NCI-H524 (cell line): ENCODE data around the gene ATP6V0B.

Experiments used
- DNase-seq, 2 experiments: peaks; one replicate each; lab custom pipeline; 2025; lab: John Stamatoyannopoulos, UW

The ATP6V0B gene

DNA sequence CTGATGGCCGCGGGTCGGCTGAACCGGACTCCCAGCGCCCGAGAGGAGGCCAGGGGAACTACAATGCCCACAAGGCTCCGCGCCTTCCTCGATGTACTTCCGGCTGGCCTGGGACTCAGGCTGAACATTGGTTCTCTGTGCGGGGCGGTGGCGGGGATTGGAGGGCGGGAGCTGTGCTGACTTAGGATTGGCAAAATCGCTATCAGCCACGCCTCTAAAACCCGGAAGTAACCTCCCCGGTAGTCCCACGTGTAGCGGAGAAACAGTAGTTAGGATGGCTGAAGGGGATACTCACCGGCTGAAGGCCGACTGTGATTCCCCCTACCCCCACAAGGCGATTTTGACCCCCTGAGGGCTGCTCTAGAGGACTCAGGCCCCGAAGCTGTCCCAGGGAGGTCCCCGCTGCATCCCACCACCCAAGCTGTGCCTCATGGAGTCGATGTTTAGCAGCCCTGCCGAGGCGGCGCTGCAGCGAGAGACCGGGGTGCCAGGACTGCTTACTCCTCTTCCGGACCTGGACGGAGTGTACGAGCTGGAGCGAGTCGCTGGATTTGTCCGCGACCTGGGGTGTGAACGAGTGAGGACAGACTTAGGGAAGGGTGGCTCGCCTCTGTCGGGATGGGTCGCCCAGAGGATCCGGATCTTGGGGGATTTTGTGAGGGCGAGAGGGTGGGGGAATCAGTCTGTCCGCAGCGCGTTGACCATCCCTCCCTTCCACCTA lies 4.9 kb upstream of the ATP6V0B start, which contains the start of gene DPH2:
Gene DPH2 (plus strand): TSS at position 265 of the 721 bp plus-strand sequence. CDS start 166 bp downstream, at position 431.
- peak; percentile 92 to 96 for DNase-seq

GRCh38 chr1:43970502-43970901 lies 4.3 kb upstream of the ATP6V0B start:
- DNase-seq = no peak

- no peak for DNase-seq
These were observed 3.8 kb upstream of the ATP6V0B start for GRCh38 chr1:43970911-43971310.

DNA sequence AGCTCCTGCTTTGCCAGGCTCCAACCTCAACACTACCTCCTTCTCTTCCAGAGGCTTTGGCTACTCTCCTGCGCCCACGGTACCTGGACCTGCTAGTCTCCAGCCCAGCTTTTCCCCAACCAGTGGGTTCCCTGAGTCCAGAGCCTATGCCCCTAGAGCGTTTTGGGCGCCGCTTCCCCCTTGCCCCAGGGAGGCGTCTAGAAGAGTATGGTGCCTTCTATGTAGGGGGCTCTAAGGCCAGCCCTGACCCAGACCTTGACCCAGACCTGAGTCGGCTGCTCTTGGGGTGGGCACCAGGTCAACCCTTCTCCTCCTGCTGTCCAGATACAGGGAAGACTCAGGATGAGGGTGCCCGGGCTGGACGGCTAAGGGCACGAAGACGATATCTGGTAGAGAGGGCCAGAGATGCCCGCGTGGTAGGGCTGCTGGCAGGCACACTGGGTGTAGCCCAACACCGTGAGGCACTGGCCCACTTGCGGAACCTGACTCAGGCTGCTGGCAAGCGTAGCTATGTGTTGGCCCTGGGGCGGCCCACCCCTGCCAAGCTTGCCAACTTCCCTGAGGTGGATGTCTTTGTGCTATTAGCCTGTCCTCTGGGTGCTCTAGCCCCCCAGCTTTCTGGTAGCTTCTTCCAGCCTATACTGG lies 3.3 kb upstream of the ATP6V0B start:
- DNase-seq = no peak

DNA sequence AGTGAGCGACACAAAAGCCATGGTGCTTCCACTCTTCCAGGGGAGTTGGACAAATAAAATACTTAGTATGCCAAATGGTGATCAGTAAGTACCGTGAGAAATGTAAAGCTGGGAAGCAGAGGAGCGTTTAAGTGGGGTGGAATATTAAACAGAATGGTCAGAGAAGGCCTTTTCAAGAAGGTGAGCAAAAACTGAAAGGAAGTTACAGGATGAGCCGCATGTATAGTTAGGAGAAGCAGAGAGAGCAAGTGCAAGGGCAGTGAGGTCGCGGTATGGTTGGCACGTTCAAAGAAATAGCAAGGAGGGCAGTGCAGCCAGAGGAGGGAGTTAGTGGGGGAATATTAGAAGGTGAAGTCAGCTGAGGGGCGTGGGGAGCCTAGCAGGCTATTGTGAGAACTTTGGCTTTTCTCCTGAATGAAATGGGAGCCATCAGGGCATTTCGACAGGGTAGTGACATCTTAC lies 748 bp upstream of the ATP6V0B start:
- DNase-seq = no peak

- no peak for DNase-seq
These were observed 645 bp downstream of the ATP6V0B start for GRCh38 chr1:43975249-43975961.

DNA sequence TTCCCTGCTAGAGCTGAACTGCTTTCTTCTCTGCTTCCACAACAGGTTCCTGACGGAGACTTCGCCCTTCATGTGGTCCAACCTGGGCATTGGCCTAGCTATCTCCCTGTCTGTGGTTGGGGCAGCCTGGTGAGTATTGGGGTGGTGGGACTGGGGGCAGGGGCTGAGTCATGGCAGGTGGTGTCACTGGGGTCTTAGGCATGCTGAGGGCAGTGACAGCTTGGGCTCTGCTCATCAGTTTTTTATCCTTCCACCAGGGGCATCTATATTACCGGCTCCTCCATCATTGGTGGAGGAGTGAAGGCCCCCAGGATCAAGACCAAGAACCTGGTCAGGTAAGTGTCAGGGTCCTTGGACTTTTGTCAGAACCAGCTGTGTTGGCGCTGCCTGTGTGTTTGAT lies 1.3 kb downstream of the ATP6V0B start:
- DNase-seq = no peak

DNA sequence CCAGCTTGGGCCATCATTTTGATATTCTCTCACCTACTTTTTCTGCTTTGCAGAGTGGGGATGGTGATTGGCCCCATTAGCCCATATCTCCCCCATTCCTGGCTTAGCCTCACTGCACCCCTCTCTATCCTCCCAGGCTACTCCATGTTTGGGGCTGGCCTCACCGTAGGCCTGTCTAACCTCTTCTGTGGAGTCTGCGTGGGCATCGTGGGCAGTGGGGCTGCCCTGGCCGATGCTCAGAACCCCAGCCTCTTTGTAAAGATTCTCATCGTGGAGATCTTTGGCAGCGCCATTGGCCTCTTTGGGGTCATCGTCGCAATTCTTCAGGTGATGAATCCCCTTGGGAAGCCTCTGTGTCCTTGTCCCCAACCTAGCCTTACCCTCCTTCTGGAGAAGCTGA lies 2.1 kb downstream of the ATP6V0B start:
- no peak for DNase-seq

DNA sequence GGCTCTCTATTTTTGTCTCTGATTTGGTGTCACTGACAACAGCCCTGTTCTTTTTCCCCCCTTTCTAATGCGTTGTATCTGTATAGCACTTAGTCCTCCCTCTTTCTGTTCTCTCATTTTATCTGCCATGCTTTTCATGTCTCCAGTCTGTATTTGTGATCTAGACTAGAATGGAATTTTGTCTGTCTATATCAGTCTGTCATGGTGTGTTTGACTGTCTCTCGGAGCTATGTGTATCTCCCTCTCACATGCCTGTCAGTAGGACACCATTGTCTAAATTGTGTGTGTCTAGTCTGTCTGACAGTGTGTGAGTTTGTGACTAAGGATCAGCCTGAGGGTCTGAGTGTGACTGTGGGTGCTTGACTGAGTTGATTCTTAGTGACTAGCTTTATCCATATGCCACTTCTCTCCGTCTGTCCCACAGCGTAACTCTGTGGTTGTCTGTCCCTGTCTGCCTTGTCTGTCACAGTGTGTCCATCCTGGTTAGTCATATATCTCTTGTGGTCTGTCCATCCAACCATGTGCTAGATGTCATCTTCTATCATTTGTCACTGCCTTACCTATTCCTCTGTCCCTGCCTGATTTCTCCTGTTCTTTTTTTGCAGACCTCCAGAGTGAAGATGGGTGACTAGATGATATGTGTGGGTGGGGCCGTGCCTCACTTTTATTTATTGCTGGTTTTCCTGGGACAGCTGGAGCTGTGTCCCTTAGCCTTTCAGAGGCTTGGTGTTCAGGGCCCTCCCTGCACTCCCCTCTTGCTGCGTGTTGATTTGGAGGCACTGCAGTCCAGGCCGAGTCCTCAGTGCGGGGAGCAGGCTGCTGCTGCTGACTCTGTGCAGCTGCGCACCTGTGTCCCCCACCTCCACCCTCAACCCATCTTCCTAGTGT lies 2.9 kb downstream of the ATP6V0B start:
- DNase-seq = no peak

DNA sequence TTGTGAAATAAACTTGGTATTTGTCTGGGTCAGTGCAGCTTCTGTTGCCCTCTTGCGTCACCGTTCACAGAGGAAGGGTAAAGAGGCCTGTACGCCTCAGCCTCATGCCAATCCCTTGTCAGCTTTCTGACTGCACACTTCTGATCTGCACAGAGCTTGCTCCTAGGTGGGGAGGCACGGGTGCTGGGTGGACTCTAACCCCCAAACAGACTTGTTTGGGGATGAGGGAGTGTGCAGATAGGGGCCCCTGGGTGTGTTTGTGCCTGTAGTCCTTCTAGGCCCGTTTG lies 3.4 kb downstream of the ATP6V0B start:
- no peak for DNase-seq

DNA sequence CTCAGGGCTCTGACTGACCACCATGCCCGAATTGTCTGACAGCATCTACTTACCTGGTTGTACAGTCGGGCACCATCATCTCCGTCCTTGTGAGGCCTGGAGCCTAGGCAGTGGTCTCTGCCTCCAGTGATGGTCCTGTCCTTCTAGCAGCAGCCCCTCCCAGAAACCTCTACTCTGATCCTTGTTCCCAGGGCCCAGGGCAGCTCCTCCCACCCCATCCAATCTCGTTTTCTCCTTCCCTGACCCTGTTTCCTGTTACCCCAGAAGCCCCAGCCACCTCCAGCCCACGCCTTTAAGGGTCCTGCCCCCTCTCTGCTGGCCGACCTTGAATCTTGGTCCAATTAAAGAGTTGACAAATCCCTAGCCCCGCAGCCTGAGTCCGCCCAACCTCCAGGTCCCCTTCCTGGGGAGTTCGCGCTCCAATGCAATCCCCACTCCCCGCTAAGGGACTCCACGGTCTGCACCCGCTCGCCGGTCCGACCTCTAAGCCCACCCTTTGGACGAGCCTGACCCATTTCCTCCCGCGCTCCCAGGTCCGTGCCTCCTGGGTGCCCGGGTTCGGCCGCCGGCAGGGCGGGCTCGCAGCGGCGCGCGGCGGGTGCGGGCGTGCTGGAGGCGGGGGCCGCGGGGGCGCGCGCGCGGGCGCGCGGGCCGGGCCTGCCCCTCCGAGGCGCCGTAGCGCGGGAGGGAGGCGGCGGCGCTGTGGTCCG lies 3.9 kb downstream of the ATP6V0B start, which contains the start of gene B4GALT2:
Gene B4GALT2 (plus strand): TSS at position 660 of the 710 bp plus-strand sequence. CDS start 1,951 bp downstream, outside the sequence.
- peak in 1 of 2 experiments; percentile 41 for DNase-seq

DNA sequence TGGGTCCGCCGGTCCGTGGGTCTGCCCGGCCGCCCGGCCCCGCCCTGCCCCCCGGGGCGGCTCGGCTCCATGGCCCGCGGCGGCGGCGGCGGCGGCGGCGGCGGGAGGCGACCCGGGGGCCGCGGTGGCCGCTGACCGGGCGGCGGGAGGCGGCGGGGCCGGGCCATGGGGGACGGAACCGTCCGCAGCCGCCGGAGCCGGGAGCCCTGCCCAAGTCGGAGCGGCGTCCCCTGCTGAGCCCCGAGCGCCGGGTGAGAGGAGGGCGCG lies 4.4 kb downstream of the ATP6V0B start:
- DNase-seq = no peak

DNA sequence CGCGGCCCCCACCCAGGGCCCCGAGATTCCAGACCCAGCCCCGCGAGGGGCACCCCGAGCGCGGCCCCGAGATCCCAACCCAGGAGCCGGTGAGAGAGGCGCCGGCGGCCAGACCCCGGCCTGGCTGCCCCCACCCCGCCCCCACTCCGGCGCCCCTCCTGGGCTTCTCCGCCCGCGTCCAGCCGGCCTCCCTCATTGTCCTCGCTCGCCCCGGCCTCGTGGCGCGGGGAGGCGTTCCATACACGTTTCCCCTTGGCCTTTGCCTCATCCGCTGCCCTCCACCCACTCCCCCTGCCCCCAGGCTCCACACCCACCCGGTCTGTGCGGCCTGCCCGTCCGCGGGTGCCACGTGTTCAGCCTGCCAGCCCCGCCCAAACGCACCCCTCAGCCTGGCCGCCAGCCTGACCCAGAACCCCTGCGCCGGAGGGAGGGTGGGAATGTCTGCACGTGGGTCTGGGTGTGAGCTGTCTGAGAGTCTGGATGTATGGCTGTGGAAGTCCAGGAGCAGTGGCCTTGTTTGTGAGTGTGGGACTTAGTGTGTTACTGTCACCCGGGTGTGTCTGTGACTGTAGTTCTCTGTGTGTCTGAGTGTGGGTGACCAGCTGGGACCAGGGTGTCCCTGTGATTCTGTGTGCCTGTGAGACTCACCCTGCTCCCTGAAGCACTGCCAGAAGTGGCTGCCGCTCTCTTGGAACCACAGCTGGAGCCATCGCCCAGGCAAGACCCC lies 4.9 kb downstream of the ATP6V0B start:
- peak in 1 of 2 experiments; percentile 35 for DNase-seq

- DNase-seq = no peak
These were observed 5.7 kb downstream of the ATP6V0B start for GRCh38 chr1:43980255-43981134.

GRCh38 chr1:43981135-43981491 lies 6.4 kb downstream of the ATP6V0B start:
- DNase-seq = no peak

DNA sequence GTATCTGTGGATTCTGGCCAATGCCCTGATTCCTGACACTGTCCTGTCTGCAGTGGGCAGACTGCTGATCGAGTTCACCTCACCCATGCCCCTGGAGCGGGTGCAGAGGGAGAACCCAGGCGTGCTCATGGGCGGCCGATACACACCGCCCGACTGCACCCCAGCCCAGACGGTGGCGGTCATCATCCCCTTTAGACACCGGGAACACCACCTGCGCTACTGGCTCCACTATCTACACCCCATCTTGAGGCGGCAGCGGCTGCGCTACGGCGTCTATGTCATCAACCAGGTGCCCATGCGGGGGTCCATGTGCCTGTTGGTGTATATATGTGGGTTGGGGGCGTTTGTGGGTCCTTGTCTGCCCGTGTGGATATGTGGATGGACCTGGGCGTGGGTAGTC lies 6.9 kb downstream of the ATP6V0B start:
- DNase-seq = no peak

DNA sequence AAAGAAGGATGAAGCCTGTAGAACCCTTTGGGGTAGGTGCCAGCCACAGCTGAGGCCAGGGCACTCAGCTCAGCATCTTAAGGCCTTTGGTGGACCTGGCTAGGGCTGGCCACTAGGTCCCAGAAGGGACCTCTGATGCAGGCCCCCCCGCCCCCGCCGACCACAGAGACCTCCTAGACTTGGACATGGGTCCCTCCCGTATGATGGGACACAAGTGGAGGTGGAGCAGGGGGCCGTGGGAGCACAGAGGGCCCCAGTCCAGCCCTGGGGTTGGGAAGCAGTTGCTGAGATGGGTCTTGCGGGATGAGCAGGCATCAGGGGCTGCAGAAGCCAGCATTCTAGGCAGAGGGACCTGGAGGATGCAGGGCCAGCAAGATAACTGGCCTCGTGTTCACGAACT lies 7.5 kb downstream of the ATP6V0B start:
- DNase-seq = no peak

- DNase-seq = no peak
These were observed 8.0 kb downstream of the ATP6V0B start for GRCh38 chr1:43982808-43983207.

DNA sequence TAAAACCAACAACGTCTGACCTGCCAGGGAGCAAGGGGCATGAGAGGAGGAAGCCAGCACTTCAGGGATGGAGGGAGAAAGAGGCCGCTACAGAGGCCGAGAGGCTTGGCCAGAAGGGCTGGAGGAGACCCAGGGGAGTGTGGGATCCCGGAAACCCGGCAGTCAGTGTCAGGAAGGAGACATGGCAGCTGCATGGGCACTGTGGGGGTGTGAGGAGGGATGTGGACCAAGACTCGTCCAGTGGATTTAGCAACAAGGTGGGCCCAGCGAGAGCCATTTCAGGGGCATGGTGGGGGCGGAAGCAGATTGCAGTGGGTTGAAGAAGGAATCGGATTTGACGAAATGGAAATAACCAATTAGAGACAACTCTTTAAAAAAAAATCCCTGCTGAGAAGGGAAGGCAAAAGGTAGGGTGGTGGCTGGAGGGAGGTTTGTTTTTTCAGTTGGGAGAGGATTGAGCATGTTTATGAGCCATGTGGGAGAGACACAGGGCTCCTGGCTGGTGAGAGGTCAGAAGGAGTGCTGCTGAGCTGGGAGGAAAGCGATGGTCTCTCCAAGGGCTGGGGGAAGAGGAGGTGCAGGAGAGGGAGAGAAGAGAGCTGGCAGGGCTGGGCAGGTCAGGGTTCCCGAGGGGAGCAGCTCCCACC lies 8.6 kb downstream of the ATP6V0B start:
- DNase-seq = no peak
